Measurements from ENCODE around the gene FMO5.

GRCh38 chr1:147189514-147189913, 35.6 kb downstream of the FMO5 start:
- TF ChIP-seq POLR2A (IDR thresholded peaks at IDR 0.05): no peak
- TF ChIP-seq, protein P1, sequence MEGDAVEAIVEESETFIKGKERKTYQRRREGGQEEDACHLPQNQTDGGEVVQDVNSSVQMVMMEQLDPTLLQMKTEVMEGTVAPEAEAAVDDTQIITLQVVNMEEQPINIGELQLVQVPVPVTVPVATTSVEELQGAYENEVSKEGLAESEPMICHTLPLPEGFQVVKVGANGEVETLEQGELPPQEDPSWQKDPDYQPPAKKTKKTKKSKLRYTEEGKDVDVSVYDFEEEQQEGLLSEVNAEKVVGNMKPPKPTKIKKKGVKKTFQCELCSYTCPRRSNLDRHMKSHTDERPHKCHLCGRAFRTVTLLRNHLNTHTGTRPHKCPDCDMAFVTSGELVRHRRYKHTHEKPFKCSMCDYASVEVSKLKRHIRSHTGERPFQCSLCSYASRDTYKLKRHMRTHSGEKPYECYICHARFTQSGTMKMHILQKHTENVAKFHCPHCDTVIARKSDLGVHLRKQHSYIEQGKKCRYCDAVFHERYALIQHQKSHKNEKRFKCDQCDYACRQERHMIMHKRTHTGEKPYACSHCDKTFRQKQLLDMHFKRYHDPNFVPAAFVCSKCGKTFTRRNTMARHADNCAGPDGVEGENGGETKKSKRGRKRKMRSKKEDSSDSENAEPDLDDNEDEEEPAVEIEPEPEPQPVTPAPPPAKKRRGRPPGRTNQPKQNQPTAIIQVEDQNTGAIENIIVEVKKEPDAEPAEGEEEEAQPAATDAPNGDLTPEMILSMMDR (IDR thresholded peaks at IDR 0.05): no peak
